Activated CD8-positive, alpha-beta T cell treated with anti-CD3 and anti-CD28 coated beads, Interleukin-2, amount 10 ng/mL, durations not matched to agents 7 days and 5 days (primary cell): Measurements from ENCODE around the gene FBXO11. TPM values are rescaled to one million over a fixed set of nuclear protein-coding genes. Genes with fewer than 3 reads are reported as not detected.
A peak's percentile ranks its signal among the peaks of the same experiment; 100 is the strongest.

ENCODE experiments used
- ATAC-seq: fragments of 150-1000 bp; cut with Tn5 transposase; one replicate; pipeline ENCODE4 v1.10.0; 2021; ENCODE audit warnings: moderate library complexity
- CTCF ChIA-PET: fragments of 350-600 bp; sonication (Branson Sonifier 250); formaldehyde crosslinking; loops from one replicate; lab custom pipeline; 2021; ENCODE audit warnings: antibody characterized with exemption; lab: Charles Lee
- POLR2A ChIA-PET: fragments of 350-600 bp; sonication (Branson Sonifier 250); formaldehyde crosslinking; loops from one replicate; lab custom pipeline; 2021; ENCODE audit warnings: antibody characterized with exemption; lab: Charles Lee
- DNase-seq: peaks from one replicate; pipeline ENCODE4 v3.0.0-alpha.2; 2020
- H3K27ac Mint-ChIP-seq: one replicate; pipeline ENCODE4 v1.8.0; 2021; ENCODE audit warnings: mild to moderate bottlenecking, mixed read lengths
- H3K27me3 Mint-ChIP-seq: one replicate; pipeline ENCODE4 v1.8.0; 2021; ENCODE audit warnings: low read depth, mixed read lengths
- H3K36me3 Mint-ChIP-seq: one replicate; pipeline ENCODE4 v1.8.0; 2021; ENCODE audit warnings: low read depth, mixed read lengths
- H3K4me1 Mint-ChIP-seq: one replicate; pipeline ENCODE4 v1.8.0; 2021; ENCODE audit warnings: low read depth, mixed read lengths
- H3K4me3 Mint-ChIP-seq: one replicate; pipeline ENCODE4 v1.8.0; 2021; ENCODE audit warnings: mild to moderate bottlenecking, mixed read lengths
- H3K9me3 Mint-ChIP-seq: one replicate; pipeline ENCODE4 v1.8.0; 2022; ENCODE audit warnings: mixed read lengths; ENCODE audit not compliant: insufficient read depth
- total RNA-seq, 2 experiments: library from RNA; stranded (reverse); gene quantifications; one replicate each; pipeline ENCODE4 v1.2.3, GENCODE V29; 2021

FBXO11 gene
- total RNA-seq, 2 experiments from 2014 or later: 49.1 to 51.9 TPM

DNA sequence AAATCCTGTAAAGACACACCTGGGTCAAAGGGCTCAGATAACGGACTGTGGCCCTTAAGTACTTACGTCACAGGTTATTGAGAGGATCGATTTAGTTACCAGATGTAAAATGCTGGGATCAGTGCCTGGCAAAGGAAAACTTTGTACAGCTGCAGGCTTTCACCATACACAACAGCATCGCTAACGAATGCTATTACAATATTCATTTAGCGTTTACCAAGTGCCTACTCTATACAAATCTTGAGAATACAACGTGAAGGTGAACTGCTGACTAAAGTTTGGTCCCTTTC lies 124.0 kb downstream of the FBXO11 start:
- peak overlapping the region; percentile 85 for H3K4me3 Mint-ChIP-seq
- CTCF ChIA-PET: interaction anchor here (0.6 to 8.7 kb wide), 5 partner anchors 15 to 447 kb away, joined by 3 to 49 read pairs (median 3); no protein-coding TSS in a partner anchor

DNA sequence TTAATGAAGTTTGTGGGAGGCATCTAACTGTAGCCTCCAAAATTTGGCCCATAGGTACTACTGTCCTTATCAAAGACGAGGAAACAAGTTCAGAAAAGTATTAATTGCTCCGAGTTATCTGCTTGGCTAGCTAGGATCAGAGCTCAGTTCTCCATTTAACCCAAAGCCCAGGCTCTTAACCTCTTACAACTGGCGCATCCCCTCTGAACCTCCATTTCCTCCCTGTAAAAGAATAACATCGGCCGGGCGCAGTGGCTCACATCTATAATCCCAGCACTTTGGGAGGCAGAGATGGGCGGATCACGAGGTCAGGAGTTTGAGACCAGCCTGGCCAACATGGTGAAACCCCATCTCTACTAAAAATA lies 126.9 kb downstream of the FBXO11 start:
- Mint-ChIP-seq H3K36me3 (peaks cover 3% of the 10 kb centered on the region), H3K27ac (no peak overlapping the region), H3K27me3 (peaks cover 6% of the 10 kb centered on the region), H3K4me1 (no peaks in the 10 kb centered on the region), H3K9me3 (no peaks in the 10 kb centered on the region), H3K4me3 (no peak overlapping the region)
- no peak for ATAC-seq
- DNase-seq: no peak
- CTCF ChIA-PET: interaction anchor here (8.7 kb wide), 1 partner anchor 12 kb away, joined by 49 read pairs; no protein-coding TSS in a partner anchor
- POLR2A ChIA-PET: no interaction called here

More for the DNA sequence above, 124.0 kb downstream of the FBXO11 start:
- peaks cover 19% of the 10 kb centered on the region for H3K36me3 Mint-ChIP-seq
- H3K4me1 Mint-ChIP-seq: peaks cover 20% of the 10 kb centered on the region
- H3K27me3 Mint-ChIP-seq: peaks cover 3% of the 10 kb centered on the region
- no peak for ATAC-seq
- POLR2A ChIA-PET: interaction anchor here (0.6 to 1.8 kb wide), 11 partner anchors 9 to 666 kb away, joined by 3 to 5 read pairs (median 3); partner anchors contain the start of gene MSH2
- no peak for DNase-seq
- H3K27ac Mint-ChIP-seq: peak overlapping the region; percentile 82
- H3K9me3 Mint-ChIP-seq: no peaks in the 10 kb centered on the region

DNA sequence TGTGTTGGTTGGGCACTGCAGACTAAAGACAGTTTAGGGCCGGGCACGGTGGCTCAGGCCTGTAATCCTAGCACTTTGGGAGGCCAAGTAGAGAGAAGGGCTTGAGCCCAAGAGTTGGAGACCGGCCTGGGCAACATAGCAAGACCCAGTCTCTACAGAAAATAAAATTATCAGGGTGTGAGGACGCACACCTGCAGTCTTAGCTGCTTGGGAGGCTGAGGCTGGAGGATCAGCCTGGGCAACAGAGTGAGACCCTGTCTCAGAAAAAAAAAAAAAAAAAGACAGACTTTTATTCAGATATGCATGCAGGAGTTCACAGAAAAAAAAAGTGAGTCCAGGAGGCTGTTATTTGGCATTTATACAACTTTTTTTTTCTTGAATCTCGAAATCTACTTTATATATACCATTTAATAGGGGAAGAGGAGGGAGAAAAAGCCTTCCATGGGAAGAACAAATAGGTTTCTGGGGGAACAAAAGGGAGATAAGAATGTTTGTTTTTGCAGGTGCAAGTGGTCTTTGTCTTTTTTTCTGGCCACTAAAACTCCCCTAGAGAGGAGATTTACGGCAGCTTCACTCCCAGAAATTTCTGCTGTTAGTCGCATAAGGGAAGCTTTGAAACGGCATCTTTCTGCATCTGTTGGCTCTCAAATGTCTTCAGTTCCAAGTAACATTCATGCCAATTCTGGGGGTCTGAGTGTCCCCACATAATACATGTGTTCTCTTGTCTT lies 127.4 kb downstream of the FBXO11 start:
- H3K36me3 Mint-ChIP-seq: no peaks in the 10 kb centered on the region
- H3K27ac Mint-ChIP-seq: no peak overlapping the region
- DNase-seq (no peak), ATAC-seq (no peak)
- peaks cover 6% of the 10 kb centered on the region for H3K27me3 Mint-ChIP-seq
- H3K4me3 Mint-ChIP-seq: no peak overlapping the region
- POLR2A ChIA-PET: no interaction called here
- CTCF ChIA-PET: interaction anchor here (8.7 kb wide), 1 partner anchor 11 kb away, joined by 49 read pairs; no protein-coding TSS in a partner anchor
- H3K9me3 Mint-ChIP-seq: no peaks in the 10 kb centered on the region
- no peaks in the 10 kb centered on the region for H3K4me1 Mint-ChIP-seq

DNA sequence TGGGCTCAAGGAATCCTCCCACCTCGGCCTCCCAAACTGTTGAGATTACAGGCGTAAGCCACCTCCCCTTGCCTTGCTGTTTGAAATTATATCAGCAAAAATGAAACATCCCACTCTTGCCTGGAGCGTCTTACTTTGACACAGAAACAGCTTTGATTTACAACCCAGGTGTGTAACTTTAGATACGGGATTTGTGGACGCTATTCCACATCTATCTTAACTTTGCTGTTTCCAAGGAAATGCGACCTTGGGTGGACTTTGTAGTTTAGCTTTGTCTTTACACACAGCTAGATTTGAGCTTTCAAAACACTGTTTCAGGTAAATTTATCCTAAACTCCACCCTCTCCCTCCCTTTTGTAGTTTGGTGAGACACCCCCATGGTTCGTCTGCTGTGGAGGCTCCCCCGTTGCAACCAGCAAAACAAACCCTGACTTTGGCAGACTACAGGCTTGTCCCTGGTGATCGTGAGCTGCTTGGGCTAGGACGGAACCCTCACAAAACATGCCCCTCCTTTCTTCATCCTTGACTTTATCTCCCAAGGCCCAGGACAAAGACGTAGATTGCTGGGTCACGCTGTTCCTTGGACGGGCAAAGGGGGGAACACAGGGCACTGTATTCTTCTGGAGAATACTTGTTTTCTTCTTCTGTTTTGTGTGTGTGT lies 128.9 kb downstream of the FBXO11 start:
- Mint-ChIP-seq H3K9me3 (no peaks in the 10 kb centered on the region), H3K36me3 (no peaks in the 10 kb centered on the region), H3K4me1 (no peaks in the 10 kb centered on the region), H3K4me3 (no peak overlapping the region), H3K27ac (no peak overlapping the region), H3K27me3 (peaks cover 9% of the 10 kb centered on the region)
- ChIA-PET CTCF (interaction anchor here (8.7 kb wide), 1 partner anchor 10 kb away, joined by 49 read pairs; no protein-coding TSS in a partner anchor), POLR2A (no interaction called here)
- DNase-seq (no peak), ATAC-seq (no peak)

DNA sequence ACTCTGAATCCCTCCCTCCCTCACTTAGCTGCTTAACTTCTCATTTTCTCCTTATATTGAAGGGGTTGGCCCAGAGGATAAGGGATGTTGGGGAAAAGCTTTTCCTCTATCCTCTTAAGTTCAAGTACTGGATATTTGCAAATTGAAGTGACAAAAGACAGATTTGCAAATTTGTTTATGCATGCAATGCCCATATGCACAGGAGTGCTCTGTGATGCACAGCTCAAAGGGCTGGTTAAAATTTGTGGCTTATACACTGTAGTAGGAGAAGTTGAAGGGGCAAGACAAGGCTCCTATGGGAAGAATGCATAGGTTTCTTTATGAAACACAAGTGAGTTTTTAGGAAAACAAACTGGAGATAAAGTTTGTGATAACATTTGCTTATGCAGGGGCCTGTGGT lies 131.7 kb downstream of the FBXO11 start:
- Mint-ChIP-seq H3K4me3 (no peak overlapping the region), H3K27me3 (peaks cover 9% of the 10 kb centered on the region), H3K4me1 (peaks cover 3% of the 10 kb centered on the region), H3K9me3 (no peaks in the 10 kb centered on the region), H3K27ac (no peak overlapping the region), H3K36me3 (no peaks in the 10 kb centered on the region)
- no peak for ATAC-seq
- no peak for DNase-seq
- ChIA-PET POLR2A (interaction anchor here (0.6 kb wide), 1 partner anchor 662 kb away, joined by 3 read pairs; no protein-coding TSS in a partner anchor), CTCF (no interaction called here)

DNA sequence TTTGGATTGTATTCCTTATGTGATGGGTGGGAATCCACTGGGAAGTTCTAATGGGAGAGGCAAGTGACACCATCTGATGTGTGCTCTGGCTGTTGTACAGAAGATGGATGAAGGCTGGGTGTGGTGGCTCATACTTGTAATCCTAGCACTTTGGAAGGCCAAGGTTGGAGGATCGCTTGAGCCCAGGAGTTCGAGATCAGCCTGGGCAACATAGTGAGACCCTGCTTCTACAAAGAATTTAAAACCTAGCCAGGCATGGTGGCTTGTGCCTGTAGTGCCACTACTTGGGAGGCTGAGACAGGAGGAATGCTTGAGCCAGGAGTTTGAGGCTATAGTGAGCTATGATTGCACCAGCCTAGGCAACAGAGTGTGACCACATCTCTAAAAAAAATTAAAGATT lies 134.0 kb downstream of the FBXO11 start:
- DNase-seq (no peak), ATAC-seq (no peak)
- CTCF ChIA-PET: no interaction called here
- no peak overlapping the region for H3K27ac Mint-ChIP-seq
- H3K27me3 Mint-ChIP-seq: peaks cover 6% of the 10 kb centered on the region
- H3K4me3 Mint-ChIP-seq: no peak overlapping the region
- POLR2A ChIA-PET: interaction anchor here (1.6 kb wide), 1 partner anchor 11 kb away, joined by 4 read pairs; the partner anchor contains the start of gene MSH6
- no peaks in the 10 kb centered on the region for H3K9me3 Mint-ChIP-seq
- H3K36me3 Mint-ChIP-seq: no peaks in the 10 kb centered on the region
- peaks cover 8% of the 10 kb centered on the region for H3K4me1 Mint-ChIP-seq

DNA sequence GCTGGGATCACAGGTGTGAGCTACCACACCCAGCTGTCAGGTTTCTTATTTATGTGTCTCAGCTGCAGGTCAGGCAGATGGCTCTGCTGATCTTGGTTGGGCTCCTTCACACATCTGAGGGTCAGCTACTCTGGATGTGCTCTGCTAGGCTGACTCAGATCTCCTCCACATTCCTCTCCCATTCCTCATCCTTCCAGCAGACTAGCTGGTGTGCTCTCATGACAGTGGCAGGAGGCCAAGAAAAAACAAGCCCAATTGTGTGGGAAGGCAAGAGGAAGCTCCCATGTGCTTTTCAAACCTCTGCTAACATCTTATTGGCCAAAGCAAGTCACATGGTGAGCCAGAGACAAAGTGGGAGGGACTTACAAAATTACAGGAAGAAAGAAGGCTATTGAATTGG lies 135.1 kb downstream of the FBXO11 start:
- Mint-ChIP-seq H3K27me3 (peaks cover 6% of the 10 kb centered on the region), H3K4me1 (peaks cover 8% of the 10 kb centered on the region), H3K9me3 (no peaks in the 10 kb centered on the region), H3K36me3 (no peaks in the 10 kb centered on the region), H3K4me3 (no peak overlapping the region), H3K27ac (no peak overlapping the region)
- CTCF ChIA-PET: interaction anchor here (1.1 kb wide), 1 partner anchor 136 kb away, joined by 3 read pairs; no protein-coding TSS in a partner anchor
- ATAC-seq (no peak), DNase-seq (no peak)
- POLR2A ChIA-PET: interaction anchor here (1.6 kb wide), 1 partner anchor 12 kb away, joined by 4 read pairs; the partner anchor contains the start of gene MSH6

DNA sequence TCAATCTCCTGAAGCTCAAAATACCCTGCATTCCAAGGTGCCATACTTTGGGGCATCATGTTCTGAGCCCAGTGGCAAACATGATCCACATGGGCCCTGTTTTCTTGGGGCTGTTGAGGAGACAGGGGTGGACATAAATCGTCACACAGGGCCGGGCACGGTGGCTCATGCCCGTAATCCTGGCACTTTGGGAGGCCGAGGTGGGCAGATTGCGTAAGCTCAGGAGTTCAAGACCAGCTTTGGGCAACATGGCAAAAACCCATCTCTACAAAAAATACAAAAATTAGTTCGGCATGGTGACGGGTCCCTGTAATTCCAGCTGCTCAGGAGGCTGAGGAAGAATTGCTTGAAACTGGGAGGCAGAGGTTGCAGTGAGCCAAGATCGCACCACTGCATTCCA lies 137.0 kb downstream of the FBXO11 start:
- POLR2A ChIA-PET: interaction anchor here (1.1 kb wide), 1 partner anchor 11 kb away, joined by 5 read pairs; no protein-coding TSS in a partner anchor
- Mint-ChIP-seq H3K27ac (no peak overlapping the region), H3K4me3 (no peak overlapping the region), H3K9me3 (no peaks in the 10 kb centered on the region), H3K4me1 (peaks cover 8% of the 10 kb centered on the region), H3K36me3 (no peaks in the 10 kb centered on the region), H3K27me3 (peaks cover 3% of the 10 kb centered on the region)
- DNase-seq (no peak), ATAC-seq (no peak)
- CTCF ChIA-PET: interaction anchor here (0.9 to 1.2 kb wide), 2 partner anchors 381 to 435 kb away, joined by 3 to 4 read pairs; no protein-coding TSS in a partner anchor

DNA sequence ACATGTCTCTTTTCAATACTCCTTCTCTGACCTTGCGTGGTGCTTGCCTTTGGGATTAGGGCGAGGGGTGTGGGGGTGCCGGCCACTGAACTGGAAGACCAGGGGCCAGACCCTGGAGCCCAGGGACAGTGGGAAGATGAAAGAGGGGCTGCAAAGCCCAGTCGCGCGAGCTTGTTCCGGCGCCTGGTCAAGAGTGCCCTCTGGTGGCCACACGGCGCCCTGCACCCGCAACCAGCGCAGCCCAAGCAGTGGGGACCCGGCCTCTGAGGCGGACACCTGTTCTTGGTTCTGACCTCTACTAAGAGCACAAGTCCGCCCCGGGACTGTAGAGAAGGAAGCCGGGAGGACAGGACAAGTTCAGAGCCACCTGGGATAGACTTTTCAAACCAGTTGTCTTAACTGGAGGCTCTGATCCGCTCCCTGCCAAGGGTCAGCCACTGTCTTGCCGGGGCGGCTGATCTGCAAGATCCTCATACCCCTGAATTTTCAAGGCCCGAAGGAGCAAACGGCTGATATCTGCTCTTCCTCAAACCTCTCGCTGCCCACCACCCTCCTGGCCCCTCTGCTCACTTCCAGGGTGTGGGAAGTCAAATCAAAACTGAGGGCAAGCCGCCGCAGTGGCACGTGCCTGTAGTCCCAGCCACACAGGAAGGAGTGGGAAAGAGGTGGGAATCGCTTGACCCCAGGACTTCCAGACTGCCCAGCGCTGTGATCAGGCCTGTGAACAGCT lies 138.3 kb downstream of the FBXO11 start:
- ChIA-PET POLR2A (no interaction called here), CTCF (interaction anchor here (0.6 to 3.2 kb wide), 54 partner anchors 9 to 681 kb away, joined by 3 to 49 read pairs (median 4); partner anchors contain the start of genes MSH2 and MSH6)
- Mint-ChIP-seq H3K27me3 (peaks cover 3% of the 10 kb centered on the region), H3K9me3 (no peaks in the 10 kb centered on the region), H3K27ac (no peak overlapping the region), H3K4me3 (peak overlapping the region; percentile 37), H3K36me3 (no peaks in the 10 kb centered on the region), H3K4me1 (peaks cover 8% of the 10 kb centered on the region)
- ATAC-seq: peak; percentile 83
- DNase-seq: peak; percentile 74

DNA sequence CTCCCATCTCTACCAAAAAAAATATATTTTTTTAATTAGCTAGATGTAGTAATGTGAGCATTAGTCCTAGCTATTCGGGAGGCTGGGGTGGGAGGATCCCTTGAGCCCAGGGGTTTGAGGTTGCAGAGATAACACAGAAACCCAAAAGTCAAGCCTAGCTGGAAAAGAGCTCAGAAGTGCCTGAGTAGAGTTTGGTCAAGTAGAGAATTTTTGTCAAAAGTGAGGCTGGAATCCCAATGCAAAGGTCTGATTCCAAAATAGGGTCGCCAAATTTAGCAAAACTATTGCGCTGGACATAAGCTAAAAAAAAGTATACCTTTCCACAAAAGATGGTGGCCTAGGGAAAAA lies 138.8 kb downstream of the FBXO11 start:
- H3K27me3 Mint-ChIP-seq: no peaks in the 10 kb centered on the region
- no peak overlapping the region for H3K27ac Mint-ChIP-seq
- H3K4me3 Mint-ChIP-seq: no peak overlapping the region
- peaks cover 8% of the 10 kb centered on the region for H3K4me1 Mint-ChIP-seq
- ChIA-PET POLR2A (no interaction called here), CTCF (interaction anchor here (0.6 to 3.2 kb wide), 52 partner anchors 8 to 682 kb away, joined by 3 to 49 read pairs (median 4); partner anchors contain the start of genes MSH2 and MSH6)
- ATAC-seq: no peak
- DNase-seq: no peak
- no peaks in the 10 kb centered on the region for H3K36me3 Mint-ChIP-seq
- no peaks in the 10 kb centered on the region for H3K9me3 Mint-ChIP-seq

DNA sequence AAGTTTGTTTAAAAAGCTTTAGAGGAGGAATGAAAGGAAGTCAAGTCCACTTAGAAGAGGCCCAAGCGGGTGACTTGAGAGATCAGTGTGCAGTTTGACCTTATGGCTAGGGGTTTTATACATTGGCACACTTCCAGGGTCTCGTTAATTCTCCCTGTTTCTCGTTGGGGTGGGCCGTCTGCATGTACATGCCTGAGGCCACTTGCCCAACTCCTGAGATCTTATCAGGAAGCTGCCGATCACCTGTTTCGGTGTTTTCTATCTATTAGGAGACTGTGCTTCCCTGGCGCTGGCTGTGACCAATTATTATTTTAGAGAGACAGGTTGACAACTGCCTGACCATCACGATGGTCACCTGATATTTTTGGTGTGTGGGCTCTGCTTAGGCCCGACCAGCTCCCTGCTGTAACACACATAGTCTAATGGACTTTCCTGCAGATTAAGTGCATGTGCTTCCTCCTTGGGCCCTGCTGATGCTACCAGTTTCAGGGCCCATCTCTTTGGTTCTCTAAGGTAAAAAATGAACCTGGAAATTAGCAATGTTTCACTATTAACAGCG lies 154.4 kb downstream of the FBXO11 start:
- H3K4me3 Mint-ChIP-seq: no peak overlapping the region
- no peak for DNase-seq
- H3K9me3 Mint-ChIP-seq: peaks cover 4% of the 10 kb centered on the region

More for the DNA sequence above, 154.4 kb downstream of the FBXO11 start:
- H3K4me1 Mint-ChIP-seq: no peaks in the 10 kb centered on the region
- H3K27ac Mint-ChIP-seq: no peak overlapping the region
- no peak for ATAC-seq
- no peaks in the 10 kb centered on the region for H3K27me3 Mint-ChIP-seq
- no peaks in the 10 kb centered on the region for H3K36me3 Mint-ChIP-seq
- ChIA-PET POLR2A (no interaction called here), CTCF (interaction anchor here (2.0 kb wide), 1 partner anchor 16 kb away, joined by 10 read pairs; no protein-coding TSS in a partner anchor)
